Measurements from ENCODE around the gene CAMK2A. TPM values are rescaled to one million over a fixed set of nuclear protein-coding genes. Genes with fewer than 3 reads are reported as not detected.

The CAMK2A gene
- total and polyA plus RNA-seq, 7 donors: 0.44 to 2.1 (median 0.64) TPM; not detected in 1

DNA sequence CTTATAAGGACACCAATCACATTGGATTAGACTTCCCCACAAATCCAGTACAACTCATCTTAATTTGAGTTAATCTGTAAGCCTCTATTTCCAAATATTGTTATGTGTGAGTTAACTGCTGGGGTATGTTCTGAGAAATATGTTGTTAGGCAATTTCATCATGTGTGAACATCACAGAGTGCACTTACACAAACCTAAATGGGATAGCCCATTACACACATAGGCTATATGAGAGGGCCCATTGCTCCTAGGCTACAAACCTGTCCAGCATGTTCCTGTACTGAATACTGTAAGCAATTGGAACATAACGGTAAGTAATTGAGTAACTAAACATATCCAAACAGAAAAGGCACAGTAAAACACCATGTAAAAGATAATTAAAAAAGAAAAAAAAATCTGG, 32.2 kb upstream of the CAMK2A start:
- H3K4me1 ChIP-seq: peaks cover 0 to 17% (median 7%) of the 10 kb centered on the region in 4 donors
- no peaks in the 10 kb centered on the region for H3K36me3 ChIP-seq
- no peaks in the 10 kb centered on the region for H3K27me3 ChIP-seq
- H3K27ac ChIP-seq: no peak overlapping the region
- H3K4me3 ChIP-seq: no peak overlapping the region
- WGBS, 2 donors: 59 to 81% methylated on average over 1 of the region's 1 CpG
- intact Hi-C loops (cut with DNase I): no loop called here
- TF ChIP-seq POLR2AphosphoS5 (IDR thresholded peaks at IDR 0.05): no peak
- no peak for TF ChIP-seq EP300 (IDR thresholded peaks at IDR 0.05)
- TF ChIP-seq POLR2A (IDR thresholded peaks at IDR 0.05): no peak
- TF ChIP-seq, protein P1, sequence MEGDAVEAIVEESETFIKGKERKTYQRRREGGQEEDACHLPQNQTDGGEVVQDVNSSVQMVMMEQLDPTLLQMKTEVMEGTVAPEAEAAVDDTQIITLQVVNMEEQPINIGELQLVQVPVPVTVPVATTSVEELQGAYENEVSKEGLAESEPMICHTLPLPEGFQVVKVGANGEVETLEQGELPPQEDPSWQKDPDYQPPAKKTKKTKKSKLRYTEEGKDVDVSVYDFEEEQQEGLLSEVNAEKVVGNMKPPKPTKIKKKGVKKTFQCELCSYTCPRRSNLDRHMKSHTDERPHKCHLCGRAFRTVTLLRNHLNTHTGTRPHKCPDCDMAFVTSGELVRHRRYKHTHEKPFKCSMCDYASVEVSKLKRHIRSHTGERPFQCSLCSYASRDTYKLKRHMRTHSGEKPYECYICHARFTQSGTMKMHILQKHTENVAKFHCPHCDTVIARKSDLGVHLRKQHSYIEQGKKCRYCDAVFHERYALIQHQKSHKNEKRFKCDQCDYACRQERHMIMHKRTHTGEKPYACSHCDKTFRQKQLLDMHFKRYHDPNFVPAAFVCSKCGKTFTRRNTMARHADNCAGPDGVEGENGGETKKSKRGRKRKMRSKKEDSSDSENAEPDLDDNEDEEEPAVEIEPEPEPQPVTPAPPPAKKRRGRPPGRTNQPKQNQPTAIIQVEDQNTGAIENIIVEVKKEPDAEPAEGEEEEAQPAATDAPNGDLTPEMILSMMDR (IDR thresholded peaks at IDR 0.05): no peak
- no peaks in the 10 kb centered on the region for H3K9me3 ChIP-seq
- DNase-seq: no peak

DNA sequence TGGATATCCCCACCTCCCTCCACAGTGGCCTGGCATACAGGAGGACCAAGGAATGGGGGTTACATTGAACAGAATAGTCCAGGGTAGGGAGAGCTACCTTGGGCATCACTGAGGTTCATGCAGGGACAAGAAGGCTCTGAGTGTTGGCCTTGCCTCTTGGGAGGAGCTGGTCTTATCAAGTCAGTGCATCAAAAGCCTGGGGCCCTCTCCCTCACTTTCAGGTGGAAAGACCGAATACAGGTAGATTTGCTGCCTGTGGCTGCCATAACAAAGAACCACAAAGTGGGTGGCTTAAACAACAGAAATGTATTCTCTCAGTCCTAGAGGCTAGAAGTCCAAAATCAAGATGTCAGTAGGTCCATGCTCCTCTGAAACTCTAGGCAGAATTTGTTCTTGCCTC, 31.6 kb upstream of the CAMK2A start:
- Histone ChIP-seq H3K4me1 (peaks cover 0 to 17% (median 7%) of the 10 kb centered on the region in 4 donors), H3K27ac (no peak overlapping the region), H3K4me3 (no peak overlapping the region), H3K27me3 (no peaks in the 10 kb centered on the region), H3K9me3 (no peaks in the 10 kb centered on the region), H3K36me3 (no peaks in the 10 kb centered on the region)
- 86 to 88% methylated on average over 1 of the region's 1 CpG for WGBS, 2 donors
- no peak for DNase-seq
- intact Hi-C loops (cut with DNase I): no loop called here
- no peak for TF ChIP-seq POLR2AphosphoS5 (IDR thresholded peaks at IDR 0.05)
- TF ChIP-seq, protein P1 (IDR thresholded peaks at IDR 0.05): no peak
- no peak for TF ChIP-seq POLR2A (IDR thresholded peaks at IDR 0.05)
- no peak for TF ChIP-seq EP300 (IDR thresholded peaks at IDR 0.05)

DNA sequence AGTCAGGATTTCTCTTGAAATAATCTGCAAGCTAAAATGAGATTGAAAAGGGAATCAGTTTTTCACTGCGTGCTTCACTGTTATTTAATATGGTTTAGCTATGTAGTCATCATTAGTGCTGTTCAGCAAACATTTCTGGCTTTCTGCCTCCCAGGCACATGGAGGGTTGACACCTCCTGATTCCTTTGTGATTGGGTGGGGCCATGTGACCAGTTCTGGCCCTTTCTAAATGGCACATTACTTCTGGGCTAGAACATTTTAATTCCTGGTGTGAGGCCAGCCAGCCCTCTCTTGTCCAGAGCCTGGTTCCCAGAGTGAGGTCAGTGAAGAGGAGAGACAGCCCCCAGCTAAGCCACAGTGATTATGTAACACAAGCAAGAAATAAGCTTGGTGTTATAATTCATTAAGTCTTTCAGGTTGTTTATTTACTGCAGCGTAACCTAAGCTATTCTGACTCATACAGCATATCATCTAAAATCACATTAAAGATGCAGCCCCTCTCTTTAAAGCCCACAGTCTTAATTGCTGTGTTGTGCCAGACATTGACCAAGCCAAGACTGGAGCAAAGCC, 30.6 kb upstream of the CAMK2A start:
- DNase-seq: peak; percentile 95
- Histone ChIP-seq H3K4me1 (peaks cover 0 to 17% (median 7%) of the 10 kb centered on the region in 4 donors), H3K27me3 (no peaks in the 10 kb centered on the region), H3K9me3 (no peaks in the 10 kb centered on the region), H3K36me3 (no peaks in the 10 kb centered on the region), H3K27ac (peak overlapping the region; percentile 10 to 49 (median 29)), H3K4me3 (no peak overlapping the region)
- 63 to 74% methylated on average over 2 of the region's 2 CpGs for WGBS, 2 donors
- intact Hi-C loops (cut with DNase I): no loop called here
- TF ChIP-seq POLR2A (IDR thresholded peaks at IDR 0.05) (no peak), POLR2AphosphoS5 (IDR thresholded peaks at IDR 0.05) (peak in 2 of 4 donors; percentile 27 to 71)

DNA sequence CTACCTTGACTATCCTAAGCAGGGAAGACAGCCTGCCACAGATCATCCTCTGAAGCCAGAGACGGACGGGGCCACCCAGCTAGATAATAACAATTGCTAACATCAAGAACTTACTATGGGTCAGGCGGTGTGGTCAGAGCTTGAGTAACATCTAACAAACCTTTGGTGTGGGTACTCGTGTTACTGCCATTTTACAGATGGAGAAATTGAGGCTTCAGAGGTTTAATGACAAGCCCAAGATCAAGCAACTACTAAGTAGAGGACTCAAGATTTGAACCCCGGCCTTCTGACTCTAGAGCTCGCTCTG, 29.9 kb upstream of the CAMK2A start:
- WGBS, 2 donors: 91 to 94% methylated on average over 6 of the region's 6 CpGs
- TF ChIP-seq POLR2AphosphoS5 (IDR thresholded peaks at IDR 0.05) (no peak), EP300 (IDR thresholded peaks at IDR 0.05) (no peak), POLR2A (IDR thresholded peaks at IDR 0.05) (no peak)
- TF ChIP-seq, protein P1 (IDR thresholded peaks at IDR 0.05): no peak
- intact Hi-C loops (cut with DNase I): no loop called here
- peaks cover 0 to 17% (median 7%) of the 10 kb centered on the region in 4 donors for H3K4me1 ChIP-seq
- no peaks in the 10 kb centered on the region for H3K36me3 ChIP-seq
- no peaks in the 10 kb centered on the region for H3K27me3 ChIP-seq
- H3K27ac ChIP-seq: peak overlapping the region in 1 of 4 donors; percentile 40
- no peak for DNase-seq
- H3K9me3 ChIP-seq: no peaks in the 10 kb centered on the region
- no peak overlapping the region for H3K4me3 ChIP-seq

DNA sequence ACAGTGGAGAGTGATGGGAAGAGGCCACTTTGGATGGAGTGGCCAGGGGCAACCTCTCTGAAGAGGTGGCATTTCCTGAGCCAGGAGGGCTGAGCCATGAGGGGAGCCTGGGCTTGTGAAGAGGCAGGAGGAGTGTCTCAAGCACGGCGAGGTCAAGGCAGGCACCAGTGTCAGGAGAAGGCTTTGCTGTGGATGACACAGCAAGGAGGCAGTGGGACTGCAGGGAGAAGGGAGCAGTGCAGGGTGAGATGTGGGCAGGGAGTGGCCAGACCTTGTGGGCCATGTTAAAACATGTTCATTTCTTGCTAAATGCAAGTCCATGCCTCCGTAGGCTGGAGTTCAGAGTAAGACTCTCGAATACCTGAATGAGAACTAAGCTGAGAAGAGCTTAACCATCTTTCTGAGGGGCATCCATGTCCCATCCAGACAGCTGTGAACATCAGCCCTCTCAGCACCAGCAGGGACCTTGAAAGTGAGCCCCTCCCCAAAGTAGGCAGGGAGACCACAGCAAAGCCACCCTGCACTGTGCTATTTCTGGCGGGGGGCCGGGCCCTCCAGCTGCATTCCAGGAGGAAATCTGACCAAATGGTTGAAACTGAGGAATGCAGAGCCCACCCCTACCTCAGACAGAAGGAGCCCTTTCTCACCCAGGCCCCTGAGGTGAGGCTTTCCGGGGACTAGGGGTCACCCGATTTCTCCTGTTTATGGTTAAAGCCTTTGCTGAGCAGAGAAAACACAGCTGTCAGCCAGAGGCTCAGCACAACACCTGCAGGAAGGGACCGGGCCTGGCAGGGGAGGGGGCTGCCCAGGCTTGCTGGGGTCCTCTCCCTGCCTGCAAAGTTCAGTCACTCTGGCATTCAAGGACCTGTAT, 29.3 kb upstream of the CAMK2A start:
- no peak overlapping the region for H3K4me3 ChIP-seq
- no peak for DNase-seq
- H3K27me3 ChIP-seq: no peaks in the 10 kb centered on the region
- WGBS, 2 donors: 83 to 86% methylated on average over 9 of the region's 9 CpGs
- no peak overlapping the region for H3K27ac ChIP-seq
- no peaks in the 10 kb centered on the region for H3K36me3 ChIP-seq
- TF ChIP-seq EP300 (IDR thresholded peaks at IDR 0.05) (no peak), POLR2A (IDR thresholded peaks at IDR 0.05) (no peak), POLR2AphosphoS5 (IDR thresholded peaks at IDR 0.05) (no peak)
- TF ChIP-seq, protein P1 (IDR thresholded peaks at IDR 0.05): no peak
- intact Hi-C loops (cut with DNase I): no loop called here
- peaks cover 0 to 17% (median 7%) of the 10 kb centered on the region in 4 donors for H3K4me1 ChIP-seq
- H3K9me3 ChIP-seq: no peaks in the 10 kb centered on the region

Measured in sigmoid colon (tissue), 7 donors.